Measurements from ENCODE around the gene SPINDOC.
"Not testable (repeated sequence)": the region's sequence is repeated elsewhere in the genome, so short reads cannot be mapped to it uniquely, and the experiment has no call there.

The SPINDOC gene

DNA sequence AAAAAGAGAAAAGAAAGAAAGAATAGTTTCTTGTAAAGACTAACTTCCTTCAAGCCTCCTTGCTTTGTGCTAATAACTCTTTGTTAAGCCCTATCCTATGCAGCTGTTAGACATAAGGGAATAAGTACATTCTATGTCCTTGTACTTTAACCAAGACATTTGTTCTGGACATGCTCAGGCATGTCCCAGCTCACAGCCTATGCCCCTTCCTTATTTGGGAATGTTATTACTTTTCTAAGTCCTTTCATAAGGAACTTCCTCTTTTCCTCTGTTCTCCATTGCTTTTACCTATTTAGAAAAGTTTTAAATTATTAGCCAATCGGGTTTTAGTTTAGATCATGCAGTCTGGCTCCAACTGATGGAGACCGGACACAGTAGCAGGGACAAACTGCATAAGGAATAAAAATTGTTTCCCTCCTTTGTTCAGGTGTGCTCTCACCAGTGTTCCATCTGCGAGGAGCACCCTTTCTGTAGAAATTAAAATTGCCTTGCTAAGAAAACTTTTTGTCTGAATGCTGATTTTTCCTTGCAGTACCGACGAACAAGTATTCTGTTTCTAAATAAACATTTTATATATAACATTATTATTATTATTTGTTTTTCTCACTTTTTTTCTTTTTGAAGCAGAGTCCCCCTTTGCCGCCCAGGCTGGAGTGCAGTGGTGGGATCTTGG, 21.6 kb upstream of the SPINDOC start:
- DNase-seq, result no peak

DNA sequence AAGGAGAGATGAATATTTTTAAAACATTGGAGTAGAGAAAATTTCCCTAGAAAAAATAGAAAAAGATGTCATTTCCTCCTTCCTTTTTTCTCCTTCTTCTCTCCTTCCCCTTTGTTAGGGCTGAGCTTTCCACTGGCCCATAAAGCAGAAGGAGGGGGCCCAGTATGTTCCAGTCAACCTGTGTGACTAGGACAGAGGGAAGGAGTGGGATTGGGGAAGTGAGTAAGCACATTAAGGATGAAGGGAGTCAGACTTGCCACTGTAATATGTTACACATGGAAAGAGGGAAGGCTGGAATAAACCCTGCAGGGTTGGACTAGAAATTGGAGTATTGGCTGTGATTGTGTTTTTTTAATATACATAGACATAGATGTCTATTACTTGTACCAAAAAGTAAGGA, 20.1 kb upstream of the SPINDOC start:
- DNase-seq, result no peak

DNA sequence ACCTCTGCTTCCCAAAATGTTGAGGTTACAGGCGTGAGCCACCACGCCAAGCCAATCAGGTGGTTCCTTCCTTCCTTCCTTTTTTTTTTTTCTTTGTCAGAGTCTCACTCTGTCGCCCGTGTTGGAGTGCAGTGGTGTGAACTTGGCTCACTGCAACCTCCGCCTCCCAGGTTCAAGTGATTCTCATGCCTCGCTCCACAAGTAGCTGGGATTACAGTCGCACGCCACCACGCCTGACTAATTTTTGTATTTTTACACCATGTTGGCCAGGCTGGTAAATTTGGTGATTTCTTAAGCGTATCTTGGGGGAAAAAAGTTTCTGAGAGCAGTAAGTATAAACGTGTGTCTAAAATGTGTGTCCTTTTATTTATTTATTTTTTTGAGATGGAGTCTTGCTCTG, 18.2 kb upstream of the SPINDOC start:
- DNase-seq, result no peak

DNA sequence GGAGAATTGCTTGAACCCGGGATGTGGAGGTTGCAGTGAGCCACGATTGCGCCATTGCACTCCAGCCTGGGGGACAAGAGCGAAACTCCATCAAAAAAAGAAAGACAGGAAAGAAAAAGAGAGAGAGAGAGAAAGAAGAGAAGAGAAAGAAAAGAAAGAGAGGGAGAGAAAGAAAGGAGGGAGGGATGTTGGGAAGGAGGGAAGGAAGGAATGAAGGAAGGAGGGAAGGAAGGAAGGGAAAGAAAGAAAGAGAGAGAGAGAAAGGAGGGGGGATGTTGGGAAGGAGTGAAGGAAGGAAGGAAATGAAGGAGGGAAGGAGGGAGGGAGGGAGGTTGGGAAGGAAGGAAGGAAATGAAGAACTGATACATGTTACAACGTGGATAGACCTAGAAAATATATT, 12.3 kb upstream of the SPINDOC start:
- no peak for DNase-seq

DNA sequence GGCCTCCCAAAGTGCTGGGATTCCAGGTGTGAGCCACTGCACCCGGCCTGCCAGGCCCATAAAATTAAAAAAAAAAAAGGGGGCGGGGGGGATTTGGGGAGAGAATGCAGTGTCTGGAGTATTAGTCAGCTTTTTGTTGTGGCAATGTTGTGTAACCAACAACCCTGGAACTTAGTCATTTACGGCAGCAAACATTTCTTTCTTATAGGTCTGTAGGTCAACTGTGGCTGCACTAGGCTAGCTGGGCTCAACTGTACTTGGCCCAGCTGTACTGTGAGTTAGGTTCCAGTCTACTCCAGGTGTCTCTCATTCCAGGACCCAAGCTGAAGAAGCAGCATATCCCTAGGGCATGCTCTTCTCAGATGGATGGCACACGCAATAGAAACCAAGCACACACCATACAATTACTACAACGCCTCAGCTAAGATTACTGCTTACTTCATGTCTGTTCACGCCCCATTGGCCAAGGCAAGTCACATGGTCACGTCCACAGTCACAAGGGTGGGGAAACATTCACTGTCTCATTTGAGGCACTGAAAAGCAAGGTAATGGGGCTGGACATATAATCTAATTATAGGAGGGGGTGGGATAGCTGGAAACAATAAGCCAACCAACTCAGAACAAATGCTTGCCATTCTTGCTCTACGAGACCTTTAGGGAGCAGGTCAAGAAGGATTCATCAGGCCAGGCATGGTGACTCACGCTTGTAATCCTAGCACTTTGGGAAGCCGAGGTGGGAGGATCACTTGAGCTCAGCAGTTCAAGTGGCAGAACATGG, 10.4 kb upstream of the SPINDOC start:
- no peak for DNase-seq

GRCh38 chr11:63804259-63804658, 9.0 kb upstream of the SPINDOC start:
- DNase-seq, result no peak

- no peak for DNase-seq
Measured at GRCh38 chr11:63805844-63806415, 7.3 kb upstream of the SPINDOC start.

GRCh38 chr11:63810383-63810782, 2.9 kb upstream of the SPINDOC start:
- DNase-seq, result not testable (repeated sequence)

DNA sequence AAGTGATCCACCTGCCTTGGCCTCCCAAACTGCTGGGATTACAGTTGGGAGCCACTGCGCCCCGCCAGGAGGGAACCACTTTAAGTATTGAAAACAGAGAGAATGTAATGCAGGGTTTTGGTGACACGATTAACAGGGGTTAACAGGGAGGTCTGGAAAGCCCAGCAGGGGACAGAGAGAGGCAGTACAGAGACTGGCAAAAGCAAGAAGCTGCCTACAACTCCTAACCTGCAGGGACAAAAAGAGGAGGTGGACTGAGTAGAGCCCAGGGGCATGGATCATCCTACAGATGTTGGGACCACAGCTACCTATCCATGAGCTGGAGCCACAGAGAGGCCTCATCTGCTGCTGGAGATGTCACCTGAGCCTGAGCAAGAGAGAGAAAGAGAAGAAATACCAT, 1.7 kb upstream of the SPINDOC start:
- DNase-seq, result no peak

- no peak for DNase-seq
Measured at GRCh38 chr11:63813563-63814382, 517 bp downstream of the SPINDOC start.

GRCh38 chr11:63814383-63814736, 1.1 kb downstream of the SPINDOC start:
- DNase-seq, result no peak

DNA sequence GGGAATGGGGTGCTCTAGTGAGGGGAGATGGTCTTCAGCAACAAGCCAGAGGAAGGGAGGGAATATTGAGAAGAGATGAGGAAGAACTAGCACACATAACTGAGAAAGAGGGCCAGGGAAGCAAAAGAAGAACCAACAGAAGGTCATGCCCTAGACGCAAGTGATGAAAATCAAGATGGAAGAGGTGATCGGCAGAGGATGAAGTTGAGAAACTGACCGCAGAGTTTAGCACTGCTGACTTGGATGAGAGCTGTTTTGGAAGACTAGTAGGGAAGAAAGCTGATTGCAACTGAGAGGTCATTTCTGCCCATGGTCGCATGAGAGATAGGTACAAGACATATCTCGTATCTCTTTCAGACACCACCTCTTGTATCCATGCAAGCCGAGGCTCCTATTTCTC, 2.9 kb downstream of the SPINDOC start:
- DNase-seq, result no peak

GRCh38 chr11:63816732-63817131, 3.5 kb downstream of the SPINDOC start:
- no peak for DNase-seq

GRCh38 chr11:63817758-63818498, 4.7 kb downstream of the SPINDOC start:
- no peak for DNase-seq

- no peak for DNase-seq
Measured at GRCh38 chr11:63818609-63819008, 5.4 kb downstream of the SPINDOC start.

GRCh38 chr11:63821411-63821810, 8.2 kb downstream of the SPINDOC start:
- DNase-seq, result no peak

GRCh38 chr11:63826471-63827190, 13.4 kb downstream of the SPINDOC start:
- no peak for DNase-seq

DNA sequence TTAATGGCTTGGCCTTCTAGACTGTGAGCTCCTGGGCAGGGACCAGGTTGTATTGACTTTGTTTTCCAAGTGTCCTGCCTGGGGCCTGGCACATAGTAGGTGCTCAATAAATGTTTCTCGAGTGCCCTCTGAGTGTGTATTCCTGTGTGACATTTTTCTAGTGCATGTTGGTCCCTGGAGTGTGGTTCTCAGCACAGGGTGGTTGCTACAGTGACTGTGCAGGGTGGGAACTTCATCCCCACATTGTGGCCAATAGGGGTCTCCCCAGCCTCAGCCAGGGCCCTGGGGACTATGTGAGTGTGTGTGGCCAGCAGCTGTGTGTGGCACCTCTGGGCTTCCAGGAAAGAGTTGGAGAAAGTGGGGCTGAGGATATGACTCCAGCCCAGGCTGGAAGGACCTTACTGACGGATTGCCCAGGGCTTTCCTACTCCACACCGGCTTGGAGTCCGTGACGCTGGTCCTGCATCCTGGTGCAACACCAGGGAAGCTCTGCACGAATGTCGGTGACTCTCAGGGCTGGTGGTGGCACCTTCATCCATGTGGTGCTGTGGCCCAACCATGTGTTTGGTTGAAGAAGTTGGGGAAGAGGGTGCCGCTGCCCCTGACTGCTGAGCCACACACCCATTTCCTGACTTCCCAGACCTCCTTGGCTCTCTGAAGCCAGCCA, 16.7 kb downstream of the SPINDOC start:
- DNase-seq, result peak; percentile 12

DNA sequence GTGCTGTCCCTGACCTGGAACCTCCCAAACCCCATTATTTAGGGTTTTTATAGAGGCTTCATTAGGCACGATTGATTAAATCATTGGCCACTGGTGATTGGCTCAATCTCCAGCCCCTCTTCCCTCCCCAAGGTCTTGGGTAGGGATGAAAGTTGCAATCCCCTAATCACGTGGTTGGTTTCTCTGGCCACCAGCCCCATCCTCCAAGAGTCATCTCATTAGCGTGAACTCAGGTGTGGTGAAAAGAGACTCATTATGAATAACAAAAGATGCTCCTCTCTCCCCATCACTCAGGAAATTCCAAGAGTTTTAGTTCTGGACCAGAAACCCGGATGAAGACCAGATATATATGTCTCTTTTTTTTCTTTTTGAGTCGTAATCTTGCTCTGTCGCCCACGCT, 18.1 kb downstream of the SPINDOC start:
- DNase-seq, result no peak

DNA sequence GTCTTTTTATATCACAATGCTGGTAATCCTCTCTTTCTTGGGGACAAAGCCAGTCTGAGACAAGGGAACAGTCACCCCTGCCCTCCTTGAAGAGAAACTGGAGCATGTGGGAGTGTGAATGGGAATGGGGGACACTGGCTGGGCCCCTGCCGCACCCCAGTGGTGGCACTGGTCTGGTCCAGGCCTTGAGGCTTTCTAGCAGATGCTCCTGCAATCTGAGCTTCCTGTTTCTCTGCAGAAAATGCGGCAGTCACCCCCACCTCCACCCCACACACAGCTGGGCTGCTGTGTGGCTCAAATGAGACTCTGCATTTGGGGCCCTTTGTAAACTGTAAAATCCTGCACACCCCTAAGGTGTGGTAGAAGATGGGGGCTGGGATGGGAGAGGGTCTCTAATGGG, 19.1 kb downstream of the SPINDOC start:
- DNase-seq, result no peak

DNA sequence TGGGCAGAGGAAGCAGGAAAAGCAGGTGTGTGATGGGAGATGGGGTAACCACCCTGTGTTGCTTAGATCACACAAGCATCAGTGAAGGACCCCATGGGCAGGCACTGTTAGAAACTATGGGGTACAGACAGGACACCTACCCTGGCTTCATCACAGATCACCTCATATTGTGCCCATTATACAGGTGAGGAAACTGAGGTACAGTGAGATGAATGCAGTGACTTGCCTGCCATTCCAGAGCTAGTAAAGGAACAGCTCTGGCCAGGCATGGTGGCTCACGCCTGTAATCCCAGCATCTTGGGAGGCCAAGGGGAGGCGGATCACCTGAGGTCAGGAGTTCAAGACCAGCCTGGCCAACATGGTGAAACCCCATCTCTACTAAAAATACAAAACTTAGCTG, 19.8 kb downstream of the SPINDOC start:
- no peak for DNase-seq

Data from NCI-H1694 (cell line).